Measurements from ENCODE around the gene DCLK1. TPM values are rescaled to one million over a fixed set of nuclear protein-coding genes. Genes with fewer than 3 reads are reported as not detected.

DCLK1 gene
- total and polyA plus RNA-seq, 8 donors: 10.5 to 20.5 (median 12.8) TPM

- DNase-seq (peak in 1 of 4 donors; percentile 63), ATAC-seq (no peak)
- Histone ChIP-seq H3K4me1 (no peaks in the 10 kb centered on the region), H3K36me3 (no peaks in the 10 kb centered on the region), H3K27me3 (no peaks in the 10 kb centered on the region), H3K27ac (no peak overlapping the region), H3K4me3 (no peak overlapping the region), H3K9me3 (no peaks in the 10 kb centered on the region)
- intact Hi-C loops (cut with DNase I): no loop called here
- TF ChIP-seq CTCF (IDR thresholded peaks at IDR 0.05): no peak
Measured at GRCh38 chr13:35881360-35881759, 249.8 kb downstream of the DCLK1 start.

GRCh38 chr13:35879111-35879510, 252.1 kb downstream of the DCLK1 start:
- no peaks in the 10 kb centered on the region for H3K4me1 ChIP-seq
- H3K27ac ChIP-seq: no peak overlapping the region
- H3K36me3 ChIP-seq: no peaks in the 10 kb centered on the region
- no peak for ATAC-seq
- intact Hi-C loops (cut with DNase I): no loop called here
- no peaks in the 10 kb centered on the region for H3K27me3 ChIP-seq
- DNase-seq: no peak
- no peak overlapping the region for H3K4me3 ChIP-seq
- no peak for TF ChIP-seq CTCF (IDR thresholded peaks at IDR 0.05)
- H3K9me3 ChIP-seq: no peaks in the 10 kb centered on the region

GRCh38 chr13:35876601-35877000, 254.6 kb downstream of the DCLK1 start:
- no peaks in the 10 kb centered on the region for H3K36me3 ChIP-seq
- no peak overlapping the region for H3K27ac ChIP-seq
- no peak for DNase-seq
- no peaks in the 10 kb centered on the region for H3K27me3 ChIP-seq
- ATAC-seq: no peak
- no peaks in the 10 kb centered on the region for H3K9me3 ChIP-seq
- intact Hi-C loops (cut with DNase I): no loop called here
- no peaks in the 10 kb centered on the region for H3K4me1 ChIP-seq
- no peak overlapping the region for H3K4me3 ChIP-seq
- TF ChIP-seq CTCF (IDR thresholded peaks at IDR 0.05): no peak

GRCh38 chr13:35874704-35875103, 256.5 kb downstream of the DCLK1 start:
- no peak for TF ChIP-seq CTCF (IDR thresholded peaks at IDR 0.05)
- DNase-seq (no peak), ATAC-seq (no peak)
- Histone ChIP-seq H3K36me3 (no peaks in the 10 kb centered on the region), H3K27me3 (no peaks in the 10 kb centered on the region), H3K4me3 (no peak overlapping the region), H3K9me3 (no peaks in the 10 kb centered on the region), H3K27ac (no peak overlapping the region), H3K4me1 (no peaks in the 10 kb centered on the region)
- intact Hi-C loops (cut with DNase I): no loop called here

GRCh38 chr13:35872369-35872768, 258.8 kb downstream of the DCLK1 start:
- Histone ChIP-seq H3K4me1 (no peaks in the 10 kb centered on the region), H3K27me3 (no peaks in the 10 kb centered on the region), H3K9me3 (no peaks in the 10 kb centered on the region), H3K4me3 (no peak overlapping the region), H3K27ac (no peak overlapping the region), H3K36me3 (no peaks in the 10 kb centered on the region)
- TF ChIP-seq CTCF (IDR thresholded peaks at IDR 0.05): no peak
- ATAC-seq (no peak), DNase-seq (no peak)
- intact Hi-C loops (cut with DNase I): no loop called here

Measured in left lung (tissue), 10 donors.